Measurements from ENCODE around the gene BRD4. TPM values are rescaled to one million over a fixed set of nuclear protein-coding genes. Genes with fewer than 3 reads are reported as not detected.

Gene BRD4
- total RNA-seq, 4 donors from 2014 or later: 51.0 to 148 (median 77.5) TPM

- peaks cover 0 to 72% (median 0%) of the 10 kb centered on the region in 3 donors for H3K36me3 ChIP-seq
- H3K27me3 ChIP-seq: no peaks in the 10 kb centered on the region
- H3K4me3 ChIP-seq: no peak overlapping the region
- H3K4me1 ChIP-seq: peaks cover 4 to 29% (median 8%) of the 10 kb centered on the region in 4 donors
- TF ChIP-seq POLR2A (IDR thresholded peaks at IDR 0.05): no peak
- TF ChIP-seq, protein P1, sequence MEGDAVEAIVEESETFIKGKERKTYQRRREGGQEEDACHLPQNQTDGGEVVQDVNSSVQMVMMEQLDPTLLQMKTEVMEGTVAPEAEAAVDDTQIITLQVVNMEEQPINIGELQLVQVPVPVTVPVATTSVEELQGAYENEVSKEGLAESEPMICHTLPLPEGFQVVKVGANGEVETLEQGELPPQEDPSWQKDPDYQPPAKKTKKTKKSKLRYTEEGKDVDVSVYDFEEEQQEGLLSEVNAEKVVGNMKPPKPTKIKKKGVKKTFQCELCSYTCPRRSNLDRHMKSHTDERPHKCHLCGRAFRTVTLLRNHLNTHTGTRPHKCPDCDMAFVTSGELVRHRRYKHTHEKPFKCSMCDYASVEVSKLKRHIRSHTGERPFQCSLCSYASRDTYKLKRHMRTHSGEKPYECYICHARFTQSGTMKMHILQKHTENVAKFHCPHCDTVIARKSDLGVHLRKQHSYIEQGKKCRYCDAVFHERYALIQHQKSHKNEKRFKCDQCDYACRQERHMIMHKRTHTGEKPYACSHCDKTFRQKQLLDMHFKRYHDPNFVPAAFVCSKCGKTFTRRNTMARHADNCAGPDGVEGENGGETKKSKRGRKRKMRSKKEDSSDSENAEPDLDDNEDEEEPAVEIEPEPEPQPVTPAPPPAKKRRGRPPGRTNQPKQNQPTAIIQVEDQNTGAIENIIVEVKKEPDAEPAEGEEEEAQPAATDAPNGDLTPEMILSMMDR (IDR thresholded peaks at IDR 0.05): no peak
- DNase-seq: no peak
- H3K9me3 ChIP-seq: no peaks in the 10 kb centered on the region
- H3K27ac ChIP-seq: no peak overlapping the region
Observed at GRCh38 chr19:15372470-15372869, 40.1 kb upstream of the BRD4 start.

- Histone ChIP-seq H3K36me3 (peaks cover 0 to 78% (median 0%) of the 10 kb centered on the region in 3 donors), H3K27ac (no peak overlapping the region), H3K9me3 (no peaks in the 10 kb centered on the region), H3K27me3 (no peaks in the 10 kb centered on the region), H3K4me1 (peaks cover 0 to 23% (median 3%) of the 10 kb centered on the region in 4 donors), H3K4me3 (no peak overlapping the region)
- DNase-seq: no peak
- TF ChIP-seq POLR2A (IDR thresholded peaks at IDR 0.05): no peak
- TF ChIP-seq, protein P1 (IDR thresholded peaks at IDR 0.05): no peak
Observed at GRCh38 chr19:15371786-15372380, 39.5 kb upstream of the BRD4 start.

DNA sequence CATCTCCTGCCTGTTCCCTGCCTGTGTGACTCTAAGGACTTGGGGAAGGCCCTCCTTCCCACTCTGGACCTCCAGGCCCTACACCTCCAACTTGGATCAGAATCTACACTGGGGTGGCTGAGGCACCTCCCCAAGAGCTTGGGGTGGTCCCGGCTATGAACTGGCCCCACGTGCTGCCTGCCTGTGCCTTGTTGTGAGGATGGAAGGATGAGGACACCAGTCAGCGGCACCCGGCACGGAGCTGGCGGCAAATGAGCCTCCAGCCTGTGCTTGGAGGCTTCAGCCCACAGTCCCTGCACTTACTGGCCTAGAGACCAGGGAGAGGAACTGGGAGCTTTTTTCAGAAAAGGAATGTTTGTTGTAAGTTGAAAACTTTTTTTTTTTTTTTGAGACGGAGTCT lies 38.8 kb upstream of the BRD4 start:
- Histone ChIP-seq H3K4me3 (no peak overlapping the region), H3K9me3 (no peaks in the 10 kb centered on the region), H3K36me3 (peaks cover 0 to 86% (median 0%) of the 10 kb centered on the region in 3 donors), H3K27me3 (no peaks in the 10 kb centered on the region), H3K27ac (no peak overlapping the region), H3K4me1 (peaks cover 0 to 15% (median 3%) of the 10 kb centered on the region in 4 donors)
- DNase-seq: no peak
- no peak for TF ChIP-seq POLR2A (IDR thresholded peaks at IDR 0.05)
- TF ChIP-seq, protein P1 (IDR thresholded peaks at IDR 0.05): no peak

DNA sequence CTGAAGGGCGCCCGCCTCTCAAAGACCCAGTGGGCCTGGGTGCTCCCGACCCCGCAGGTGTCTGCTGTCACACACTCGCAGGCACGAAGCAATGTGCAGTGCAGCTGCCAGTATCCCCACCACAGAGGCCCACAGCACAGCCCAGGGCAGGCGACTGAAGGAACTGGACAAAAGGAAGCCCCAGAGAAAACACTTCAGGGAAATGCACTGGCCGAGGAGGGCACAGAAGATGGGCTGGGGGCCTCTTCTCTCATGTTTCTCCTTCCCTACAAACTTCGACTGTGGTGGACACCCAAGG lies 37.2 kb upstream of the BRD4 start:
- TF ChIP-seq, protein P1 (IDR thresholded peaks at IDR 0.05): no peak
- TF ChIP-seq POLR2A (IDR thresholded peaks at IDR 0.05): no peak
- H3K4me1 ChIP-seq: peaks cover 0 to 6% (median 2%) of the 10 kb centered on the region in 4 donors
- no peaks in the 10 kb centered on the region for H3K27me3 ChIP-seq
- DNase-seq: no peak
- H3K27ac ChIP-seq: no peak overlapping the region
- no peak overlapping the region for H3K4me3 ChIP-seq
- H3K36me3 ChIP-seq: peaks cover 0 to 99% (median 0%) of the 10 kb centered on the region in 3 donors
- no peaks in the 10 kb centered on the region for H3K9me3 ChIP-seq

DNA sequence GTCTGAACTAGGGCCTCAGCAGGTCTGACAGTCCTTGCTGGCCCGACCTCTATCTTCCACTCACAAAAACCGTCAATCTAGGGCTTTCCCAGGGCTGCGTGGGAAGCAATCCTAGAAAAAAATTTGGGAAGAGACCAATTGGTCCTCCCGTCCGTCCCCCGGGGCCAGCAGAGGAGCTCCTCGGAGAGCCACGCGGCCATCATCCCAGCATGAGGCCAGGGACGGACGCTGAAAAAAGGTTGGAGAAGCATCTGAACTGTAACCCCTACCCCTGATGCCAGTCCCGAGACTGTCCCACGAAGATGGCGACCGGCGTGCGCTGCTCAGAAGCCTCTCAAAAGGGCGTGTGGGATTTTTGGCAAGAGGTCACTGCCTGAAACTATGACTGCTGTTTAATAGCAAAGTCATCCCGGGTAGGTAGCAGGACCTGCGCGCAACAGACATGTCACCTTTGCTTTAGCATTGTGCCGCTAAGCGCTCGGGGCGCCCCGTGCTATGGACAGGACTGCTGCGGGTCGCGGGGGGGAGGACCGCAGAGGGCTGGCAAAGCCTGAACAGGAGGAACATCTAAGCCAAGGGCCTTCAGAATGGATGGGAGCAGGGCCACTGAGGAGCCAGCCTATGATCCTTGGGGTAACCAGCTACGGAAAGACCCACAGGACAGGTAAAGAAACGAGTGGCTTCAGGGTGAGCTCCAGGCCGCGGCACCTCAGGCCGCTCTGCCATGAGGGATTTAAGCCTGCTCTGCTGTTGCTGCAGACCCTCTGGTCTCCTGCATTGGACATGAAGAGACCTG lies 36.7 kb upstream of the BRD4 start:
- DNase-seq: no peak
- no peak overlapping the region for H3K27ac ChIP-seq
- H3K27me3 ChIP-seq: no peaks in the 10 kb centered on the region
- peaks cover 0 to under 1% (median 0%) of the 10 kb centered on the region in 4 donors for H3K4me1 ChIP-seq
- TF ChIP-seq, protein P1 (IDR thresholded peaks at IDR 0.05): no peak
- no peak for TF ChIP-seq POLR2A (IDR thresholded peaks at IDR 0.05)
- no peaks in the 10 kb centered on the region for H3K9me3 ChIP-seq
- no peak overlapping the region for H3K4me3 ChIP-seq
- H3K36me3 ChIP-seq: peaks cover 0 to 94% (median 0%) of the 10 kb centered on the region in 3 donors

Data from Peyer's patch (tissue), 4 donors.